HL-60 (cell line): ENCODE measurements around the gene C9orf153.

Experiments
- DNase-seq, 2 experiments: peaks; one replicate each; pipeline ENCODE4 v3.0.0-alpha.2; 2010 to 2020; ENCODE audit warnings: low read depth in 1 of 2, low spot score in 1 of 2
- H3K27ac ChIP-seq: fragments of 250-450 bp; sonication (Bioruptor Pico); replicated peaks from 2 replicates; pipeline ENCODE4 v1.5.1; 2020; ENCODE audit warnings: mild to moderate bottlenecking, moderate library complexity
- H3K27me3 ChIP-seq: fragments of 250-450 bp; sonication (Bioruptor Pico); 2 replicates; pipeline ENCODE4 v1.5.1; 2021; ENCODE audit warnings: mild to moderate bottlenecking, moderate library complexity; ENCODE audit not compliant: insufficient read depth, poor library complexity, severe bottlenecking
- H3K4me3 ChIP-seq: replicated peaks from 2 replicates; pipeline ENCODE4 v1.5.1; 2011; ENCODE audit warnings: mild to moderate bottlenecking, control low read depth, low read length; ENCODE audit not compliant: insufficient read depth
- CTCF ChIP-seq: IDR thresholded peaks from one replicate; pipeline ENCODE4 v1.5.1; 2011; ENCODE audit warnings: low read length, control low read depth, inconsistent platforms; ENCODE audit not compliant: insufficient read depth
- GABPA ChIP-seq: IDR thresholded peaks from 2 replicates; pipeline ENCODE4 v1.6.1; 2012; ENCODE audit warnings: low read depth
- POLR2AphosphoS5 ChIP-seq: IDR thresholded peaks from 2 replicates; pipeline ENCODE4 v1.6.1; 2012; ENCODE audit warnings: low read depth
- REST ChIP-seq: IDR thresholded peaks from 2 replicates; pipeline ENCODE4 v1.6.1; 2012; ENCODE audit warnings: low read depth; ENCODE audit not compliant: insufficient replicate concordance
- SPI1 ChIP-seq: IDR thresholded peaks from 2 replicates; pipeline ENCODE4 v1.6.1; 2012; ENCODE audit warnings: low read depth, mild to moderate bottlenecking, borderline replicate concordance
- long read RNA-seq: library from polyadenylated mRNA; unstranded; transcript quantifications from one replicate; pipeline ENCODE4 v2.0.0, GENCODE V29; 2020

C9orf153 gene
- long read RNA-seq: 0 reads

GRCh38 chr9:86259557-86259956, at the start of gene C9orf153:
Gene C9orf153, minus strand, starts transcription at chr9:86259657. Its CDS starts 30,054 bp downstream, at chr9:86229603.
- TF ChIP-seq POLR2AphosphoS5: no peak
- TF ChIP-seq SPI1: no peak
- TF ChIP-seq CTCF: no peak
- TF ChIP-seq GABPA: no peak
- TF ChIP-seq REST: no peak

GRCh38 chr9:86308687-86309086, 49.2 kb upstream of the C9orf153 start:
- H3K27ac ChIP-seq: no peak overlapping the region
- DNase-seq: no peak
- H3K4me3 ChIP-seq: no peak overlapping the region
- H3K27me3 ChIP-seq: no peaks in the 10 kb centered on the region
- TF ChIP-seq POLR2AphosphoS5 (no peak), REST (no peak), SPI1 (no peak), CTCF (no peak), GABPA (no peak)

More at GRCh38 chr9:86259557-86259956, at the start of gene C9orf153:
- Histone ChIP-seq H3K27me3 (no peaks in the 10 kb centered on the region), H3K4me3 (no peak within 1 kb of the TSS), H3K27ac (no peak within 1 kb of the TSS)
- no peak for DNase-seq

GRCh38 chr9:86304236-86304730, 44.8 kb upstream of the C9orf153 start:
- TF ChIP-seq SPI1: no peak
- TF ChIP-seq REST: no peak
- TF ChIP-seq GABPA: no peak
- no peak for TF ChIP-seq CTCF
- no peak for TF ChIP-seq POLR2AphosphoS5
- no peaks in the 10 kb centered on the region for H3K27me3 ChIP-seq
- DNase-seq: no peak
- no peak overlapping the region for H3K4me3 ChIP-seq
- no peak overlapping the region for H3K27ac ChIP-seq
